Gastrocnemius medialis (tissue), 4 donors: ENCODE measurements around the gene PLAAT4.

Source experiments
- CTCF ChIP-seq, 5 experiments: fragments of 450-650 bp in 3 of 5; fragments of 200-600 bp in 2 of 5; sonication (generic) in 2 of 5; IDR thresholded peaks in 4 of 5; conservative IDR thresholded peaks in 1 of 5; 1 replicate in 4 of 5; 2 replicates in 1 of 5; pipeline ENCODE4 v1.5.1; 2016 to 2019; ENCODE audit warnings: antibody characterized with exemption in 5 of 5, mild to moderate bottlenecking in 3 of 5, moderate library complexity in 3 of 5
- POLR2A ChIP-seq, 2 donors: fragments of 450-650 bp; IDR thresholded peaks; one replicate each; pipeline ENCODE4 v1.6.1; 2017; ENCODE audit warnings: antibody characterized with exemption in 2 of 2, mild to moderate bottlenecking in 2 of 2, moderate library complexity in 2 of 2

GRCh38 chr11:63530021-63530420, 6.6 kb upstream of the PLAAT4 start:
- TF ChIP-seq CTCF (IDR thresholded peaks at IDR 0.05 in 4 of 5, conservative IDR thresholded peaks at IDR 0.05 in 1 of 5) (no peak), POLR2A (IDR thresholded peaks at IDR 0.05) (no peak)
